Vagina (tissue), 2 donors: Measurements from ENCODE around the gene LRRC18. TPM values are rescaled to one million over a fixed set of nuclear protein-coding genes. Genes with fewer than 3 reads are reported as not detected.

ENCODE experiments used
- DNase-seq, 2 donors: peaks; one replicate each; pipeline ENCODE4 v3.0.0-alpha.2; 2017; ENCODE audit errors: extremely low spot score in 2 of 2
- H3K27ac ChIP-seq: fragments of 200-600 bp; sonication (generic); one replicate; pipeline ENCODE4 v1.5.1; 2019
- H3K27me3 ChIP-seq: fragments of 200-600 bp; sonication (generic); one replicate; pipeline ENCODE4 v1.5.1; 2019
- H3K36me3 ChIP-seq, 2 donors: fragments of 200-600 bp; sonication (generic); one replicate each; pipeline ENCODE4 v1.5.1; 2017 to 2019
- H3K4me1 ChIP-seq: fragments of 200-600 bp; sonication (generic); one replicate; pipeline ENCODE4 v1.5.1; 2019
- H3K4me3 ChIP-seq, 2 donors: fragments of 200-600 bp; sonication (generic); 1 replicate in 1 of 2; 2 replicates in 1 of 2; pipeline ENCODE4 v1.5.1; 2016 to 2019
- H3K9me3 ChIP-seq: fragments of 200-600 bp; sonication (generic); one replicate; pipeline ENCODE4 v1.5.1; 2019
- CTCF ChIP-seq, 3 experiments: fragments of 450-650 bp in 2 of 3; fragments of 200-600 bp in 1 of 3; sonication (generic) in 1 of 3; IDR thresholded peaks; one replicate each; pipeline ENCODE4 v1.5.1; 2017 to 2019; ENCODE audit warnings: antibody characterized with exemption in 3 of 3, mild to moderate bottlenecking in 2 of 3, moderate library complexity in 2 of 3
- POLR2A ChIP-seq, 2 donors: fragments of 450-650 bp; IDR thresholded peaks; one replicate each; pipeline ENCODE4 v1.6.1; 2017; ENCODE audit warnings: antibody characterized with exemption in 2 of 2, mild to moderate bottlenecking in 2 of 2, moderate library complexity in 2 of 2
- POLR2AphosphoS5 ChIP-seq, 2 donors: sonication (generic); formaldehyde crosslinking; IDR thresholded peaks; one replicate each; pipeline ENCODE4 v1.9.0; 2017; ENCODE audit warnings: antibody characterized with exemption in 2 of 2, mild to moderate bottlenecking in 2 of 2, low read depth in 1 of 2; ENCODE audit not compliant: insufficient read depth in 1 of 2
- intact Hi-C: fragments of 100-400 bp; cut with DNase I; formaldehyde crosslinking; loops from one replicate; pipeline ENCODE4 v1.15.1; 2023
- total RNA-seq: library from RNA; depleted of rRNA; stranded (reverse); fragments of >200 nt; gene quantifications from one replicate; pipeline ENCODE4 v1.2.3, GENCODE V29; 2016

The LRRC18 gene
- total RNA-seq, 1 donor from 2014 or later, result not detected

GRCh38 chr10:48903151-48903550, 36.5 kb downstream of the LRRC18 start:
- no peak overlapping the region for H3K4me3 ChIP-seq
- no peaks in the 10 kb centered on the region for H3K9me3 ChIP-seq
- H3K36me3 ChIP-seq, result no peaks in the 10 kb centered on the region
- H3K4me1 ChIP-seq, result no peaks in the 10 kb centered on the region
- no peak overlapping the region for H3K27ac ChIP-seq
- DNase-seq, result peak in 1 of 2 donors; percentile 11
- TF ChIP-seq POLR2AphosphoS5 (IDR thresholded peaks at IDR 0.05; ENCODE audit: insufficient read depth in 1 of 2, low read depth in 1 of 2) (no peak), POLR2A (IDR thresholded peaks at IDR 0.05) (no peak), CTCF (IDR thresholded peaks at IDR 0.05) (no peak)
- no peaks in the 10 kb centered on the region for H3K27me3 ChIP-seq
- intact Hi-C loops, result no loop called here

- Histone ChIP-seq H3K36me3 (no peaks in the 10 kb centered on the region), H3K27ac (no peak overlapping the region), H3K27me3 (no peaks in the 10 kb centered on the region), H3K9me3 (no peaks in the 10 kb centered on the region), H3K4me1 (no peaks in the 10 kb centered on the region), H3K4me3 (no peak overlapping the region)
- DNase-seq, result peak in 1 of 2 donors; percentile 34
- intact Hi-C loops, result no loop called here
- TF ChIP-seq POLR2AphosphoS5 (IDR thresholded peaks at IDR 0.05; ENCODE audit: insufficient read depth in 1 of 2, low read depth in 1 of 2) (no peak), CTCF (IDR thresholded peaks at IDR 0.05) (no peak), POLR2A (IDR thresholded peaks at IDR 0.05) (no peak)
Observed at GRCh38 chr10:48902096-48902495, 37.5 kb downstream of the LRRC18 start.

GRCh38 chr10:48901319-48901718, 38.3 kb downstream of the LRRC18 start:
- H3K27ac ChIP-seq, result no peak overlapping the region
- DNase-seq, result peak in 1 of 2 donors; percentile 52
- TF ChIP-seq POLR2A (IDR thresholded peaks at IDR 0.05) (no peak), CTCF (IDR thresholded peaks at IDR 0.05) (no peak), POLR2AphosphoS5 (IDR thresholded peaks at IDR 0.05; ENCODE audit: insufficient read depth in 1 of 2, low read depth in 1 of 2) (no peak)
- no peaks in the 10 kb centered on the region for H3K36me3 ChIP-seq
- no peak overlapping the region for H3K4me3 ChIP-seq
- H3K4me1 ChIP-seq, result no peaks in the 10 kb centered on the region
- intact Hi-C loops, result no loop called here
- H3K9me3 ChIP-seq, result no peaks in the 10 kb centered on the region
- no peaks in the 10 kb centered on the region for H3K27me3 ChIP-seq

GRCh38 chr10:48900371-48900801, 39.3 kb downstream of the LRRC18 start:
- Histone ChIP-seq H3K9me3 (no peaks in the 10 kb centered on the region), H3K27me3 (no peaks in the 10 kb centered on the region), H3K36me3 (no peaks in the 10 kb centered on the region), H3K27ac (no peak overlapping the region), H3K4me3 (no peak overlapping the region), H3K4me1 (no peaks in the 10 kb centered on the region)
- TF ChIP-seq POLR2AphosphoS5 (IDR thresholded peaks at IDR 0.05; ENCODE audit: insufficient read depth in 1 of 2, low read depth in 1 of 2) (no peak), CTCF (IDR thresholded peaks at IDR 0.05) (no peak), POLR2A (IDR thresholded peaks at IDR 0.05) (no peak)
- peak in 1 of 2 donors; percentile 52 for DNase-seq
- intact Hi-C loops, result no loop called here

- no peaks in the 10 kb centered on the region for H3K4me1 ChIP-seq
- no peak for TF ChIP-seq POLR2AphosphoS5 (IDR thresholded peaks at IDR 0.05; ENCODE audit: insufficient read depth in 1 of 2, low read depth in 1 of 2)
- TF ChIP-seq POLR2A (IDR thresholded peaks at IDR 0.05), result no peak
- no peak for TF ChIP-seq CTCF (IDR thresholded peaks at IDR 0.05)
- intact Hi-C loops, result no loop called here
- H3K36me3 ChIP-seq, result no peaks in the 10 kb centered on the region
- DNase-seq, result peak in 1 of 2 donors; percentile 56
- H3K27me3 ChIP-seq, result no peaks in the 10 kb centered on the region
- no peak overlapping the region for H3K4me3 ChIP-seq
- H3K27ac ChIP-seq, result no peak overlapping the region
- H3K9me3 ChIP-seq, result no peaks in the 10 kb centered on the region
Observed at GRCh38 chr10:48899781-48900180, 39.9 kb downstream of the LRRC18 start.
